Parathyroid adenoma (tissue), 2 donors: ENCODE measurements around the gene IGFALS.

ENCODE experiments used
- H2AFZ ChIP-seq: fragments of 300-600 bp; sonication (generic); one replicate; pipeline ENCODE4 v1.7.0; 2017; ENCODE audit warnings: antibody characterized with exemption, mild to moderate bottlenecking
- H3K27ac ChIP-seq: fragments of 300-600 bp; sonication (generic); one replicate; pipeline ENCODE4 v1.7.0; 2017
- H3K27me3 ChIP-seq: fragments of 300-600 bp; sonication (generic); one replicate; pipeline ENCODE4 v1.7.0; 2017; ENCODE audit warnings: low read length; ENCODE audit not compliant: control insufficient read depth, insufficient read depth
- H3K36me3 ChIP-seq: fragments of 300-600 bp; sonication (generic); one replicate; pipeline ENCODE4 v1.7.0; 2017; ENCODE audit warnings: low read length; ENCODE audit not compliant: control insufficient read depth, insufficient read depth
- H3K4me1 ChIP-seq: fragments of 300-600 bp; sonication (generic); one replicate; pipeline ENCODE4 v1.7.0; 2017; ENCODE audit warnings: control low read depth
- H3K4me2 ChIP-seq: fragments of 300-600 bp; sonication (generic); one replicate; pipeline ENCODE4 v1.7.0; 2017; ENCODE audit warnings: low read length
- H3K4me3 ChIP-seq: fragments of 300-600 bp; sonication (generic); one replicate; pipeline ENCODE4 v1.7.0; 2017; ENCODE audit warnings: low read depth, low read length
- H3K79me2 ChIP-seq: fragments of 300-600 bp; sonication (generic); one replicate; pipeline ENCODE4 v1.7.0; 2017; ENCODE audit warnings: control low read depth
- H3K9ac ChIP-seq: fragments of 300-600 bp; sonication (generic); one replicate; pipeline ENCODE4 v1.7.0; 2017; ENCODE audit warnings: mild to moderate bottlenecking
- H3K9me3 ChIP-seq: fragments of 300-600 bp; sonication (generic); one replicate; pipeline ENCODE4 v1.7.0; 2017; ENCODE audit warnings: low read length; ENCODE audit not compliant: control insufficient read depth
- CTCF ChIP-seq: fragments of 300-600 bp; sonication (generic); IDR thresholded peaks from one replicate; pipeline ENCODE4 v1.7.0; 2017; ENCODE audit warnings: antibody characterized with exemption, mild to moderate bottlenecking
- donor health status: primary hyperparathyroidism.

Gene IGFALS

GRCh38 chr16:1831186-1832075 is 37.9 kb upstream of the IGFALS start:
- Histone ChIP-seq H3K27me3 (no peaks in the 10 kb centered on the region), H2AFZ (no peak overlapping the region), H3K36me3 (no peaks in the 10 kb centered on the region), H3K4me1 (peaks cover 9% of the 10 kb centered on the region), H3K9ac (no peak overlapping the region), H3K27ac (no peak overlapping the region), H3K4me3 (no peak overlapping the region), H3K4me2 (no peak overlapping the region), H3K9me3 (no peaks in the 10 kb centered on the region), H3K79me2 (peaks cover 17% of the 10 kb centered on the region)
- TF ChIP-seq CTCF: no peak

GRCh38 chr16:1830213-1830612 is 36.7 kb upstream of the IGFALS start:
- Histone ChIP-seq H3K27ac (no peak overlapping the region), H3K9me3 (no peaks in the 10 kb centered on the region), H2AFZ (no peak overlapping the region), H3K27me3 (no peaks in the 10 kb centered on the region), H3K36me3 (no peaks in the 10 kb centered on the region), H3K4me3 (no peak overlapping the region), H3K4me1 (peaks cover 14% of the 10 kb centered on the region), H3K9ac (no peak overlapping the region), H3K4me2 (no peak overlapping the region), H3K79me2 (peaks cover 22% of the 10 kb centered on the region)
- TF ChIP-seq CTCF: no peak

- H3K4me3 ChIP-seq: no peak overlapping the region
- H2AFZ ChIP-seq: no peak overlapping the region
- H3K9ac ChIP-seq: no peak overlapping the region
- H3K27ac ChIP-seq: no peak overlapping the region
- H3K4me1 ChIP-seq: peaks cover 14% of the 10 kb centered on the region
- H3K79me2 ChIP-seq: peaks cover 31% of the 10 kb centered on the region
- H3K9me3 ChIP-seq: no peaks in the 10 kb centered on the region
- no peak for TF ChIP-seq CTCF
- H3K36me3 ChIP-seq: no peaks in the 10 kb centered on the region
- H3K27me3 ChIP-seq: no peaks in the 10 kb centered on the region
- no peak overlapping the region for H3K4me2 ChIP-seq
These were observed 35.3 kb upstream of the IGFALS start for GRCh38 chr16:1828645-1829410.

- Histone ChIP-seq H3K9me3 (no peaks in the 10 kb centered on the region), H3K4me2 (peak within 1 kb of the TSS; percentile 97), H3K9ac (peak within 1 kb of the TSS; percentile 8), H3K4me1 (peaks cover 14% of the 10 kb centered on the region), H3K79me2 (peaks cover 42% of the 10 kb centered on the region), H3K4me3 (peak within 1 kb of the TSS; percentile 85), H3K27ac (peak within 1 kb of the TSS; percentile 65), H3K27me3 (no peaks in the 10 kb centered on the region), H2AFZ (peak within 1 kb of the TSS; percentile 99), H3K36me3 (no peaks in the 10 kb centered on the region)
- no peak for TF ChIP-seq CTCF
These were observed 33.4 kb upstream of the IGFALS start, which contains the start of the genes FAHD1 and HAGH for GRCh38 chr16:1826691-1827573. Gene FAHD1, plus strand, starts transcription at chr16:1827206. Its CDS starts 33 bp downstream, at chr16:1827239. Gene HAGH, minus strand, starts transcription at chr16:1826825. Its CDS starts 38 bp downstream, at chr16:1826787.
